Right lobe of liver (tissue), 4 donors: ENCODE results near the gene CLEC1A.

Experiments
- CTCF ChIP-seq, 4 donors: fragments of 200-600 bp in 3 of 4; fragments of 450-650 bp in 1 of 4; IDR thresholded peaks; one replicate each; pipeline versions ENCODE4 v1.5.1 to v1.8.0; 2016 to 2022; ENCODE audit warnings: antibody characterized with exemption in 4 of 4, mild to moderate bottlenecking in 2 of 4
- POLR2A ChIP-seq: fragments of 450-650 bp; IDR thresholded peaks from one replicate; pipeline ENCODE4 v1.6.1; 2017; ENCODE audit warnings: antibody characterized with exemption, mild to moderate bottlenecking
- donor health status: DM: no; HTN: no; CAD: no.
- donor health status: DM: no; HTN: no; CAD: no.
- donor health status: DM: no; HTN: yes; CAD: no.

GRCh38 chr12:10088955-10089900 is 9.6 kb downstream of the CLEC1A start:
- TF ChIP-seq POLR2A (no peak), CTCF (IDR thresholded peaks at IDR 0.05) (no peak)
